NB4 (cell line): Measurements from ENCODE around the gene C19orf53.

Source experiments
- CTCF ChIP-seq: IDR thresholded peaks from one replicate; pipeline ENCODE4 v1.5.1; 2012; ENCODE audit warnings: low read depth, low read length
- MAX ChIP-seq: IDR thresholded peaks from 2 replicates; pipeline ENCODE4 v1.6.1; 2011; ENCODE audit warnings: low read depth, low read length
- MYC ChIP-seq: IDR thresholded peaks from 2 replicates; pipeline ENCODE4 v1.6.1; 2011; ENCODE audit warnings: low read depth, low read length
- POLR2A ChIP-seq: IDR thresholded peaks from 2 replicates; pipeline ENCODE4 v1.6.1; 2011; ENCODE audit warnings: mild to moderate bottlenecking; ENCODE audit not compliant: insufficient read length; ENCODE audit errors: extremely low read depth

- TF ChIP-seq CTCF = no peak
- no peak for TF ChIP-seq POLR2A
- TF ChIP-seq MAX = no peak
- no peak for TF ChIP-seq MYC
Measured at GRCh38 chr19:13788991-13789390, 14.7 kb downstream of the C19orf53 start.
